Sigmoid colon (tissue), 7 donors: ENCODE measurements around the gene DNAAF5. TPM values are rescaled to one million over a fixed set of nuclear protein-coding genes. Genes with fewer than 3 reads are reported as not detected.

Experiments
- DNase-seq: peaks from one replicate; pipeline ENCODE4 v3.0.0-alpha.2; 2019
- H3K27ac ChIP-seq, 4 donors: fragments of 200-600 bp; sonication (generic); one replicate each; pipeline ENCODE4 v1.5.1; 2016 to 2019; ENCODE audit warnings: mild to moderate bottlenecking in 1 of 4
- H3K27me3 ChIP-seq, 3 donors: fragments of 200-600 bp; sonication (generic); one replicate each; pipeline ENCODE4 v1.5.1; 2019; ENCODE audit warnings: mild to moderate bottlenecking in 1 of 3
- H3K36me3 ChIP-seq, 4 donors: fragments of 200-600 bp; sonication (generic); one replicate each; pipeline ENCODE4 v1.5.1; 2016 to 2019
- H3K4me1 ChIP-seq, 4 donors: fragments of 200-600 bp; sonication (generic); one replicate each; pipeline ENCODE4 v1.5.1; 2017 to 2019
- H3K4me3 ChIP-seq, 4 donors: fragments of 200-600 bp; sonication (generic); one replicate each; pipeline ENCODE4 v1.5.1; 2017 to 2019; ENCODE audit warnings: mild to moderate bottlenecking in 2 of 4, moderate library complexity in 1 of 4
- H3K9me3 ChIP-seq, 4 donors: fragments of 200-600 bp in 3 of 4; sonication (generic) in 3 of 4; one replicate each; pipeline versions ENCODE4 v1.5.1 to v1.6.1; 2013 to 2019
- EP300 ChIP-seq, 4 donors: sonication (generic); formaldehyde crosslinking; IDR thresholded peaks; one replicate each; pipeline ENCODE4 v1.6.1; 2017; ENCODE audit warnings: antibody characterized with exemption in 4 of 4
- POLR2A ChIP-seq, 2 donors: fragments of 450-650 bp; IDR thresholded peaks; one replicate each; pipeline ENCODE4 v1.6.1; 2016; ENCODE audit warnings: antibody characterized with exemption in 2 of 2, mild to moderate bottlenecking in 2 of 2, moderate library complexity in 2 of 2
- POLR2AphosphoS5 ChIP-seq, 4 donors: sonication (generic); formaldehyde crosslinking; IDR thresholded peaks; one replicate each; pipeline ENCODE4 v1.6.1; 2017; ENCODE audit warnings: antibody characterized with exemption in 4 of 4
- WGBS, 2 donors: extraction: QIAGEN DNeasy Blood & Tissue Kit; methylation state at CpG; one replicate each; pipeline ENCODE4 v1.1.7; 2013; 5-methylcytosine and 5-hydroxymethylcytosine counted together
- intact Hi-C: fragments of 100-400 bp; cut with DNase I; formaldehyde crosslinking; loops from one replicate; pipeline ENCODE4 v1.15.1; 2023
- polyA plus RNA-seq, 3 donors: library from polyadenylated mRNA; stranded (reverse); fragments of 200-250 nt; gene quantifications; one replicate each; pipeline ENCODE4 v1.2.3, GENCODE V29; 2013
- total RNA-seq, 4 donors: library from RNA; depleted of rRNA; stranded (reverse); fragments of >200 nt; gene quantifications; one replicate each; pipeline ENCODE4 v1.1.0, GENCODE V29; 2016
- TF ChIP-seq, protein P1 (sequence below), 4 experiments: fragments of 450-650 bp in 3 of 4; fragments of 200-600 bp in 1 of 4; IDR thresholded peaks; one replicate each; pipeline ENCODE4 v1.5.1; 2016 to 2019; ENCODE audit warnings: antibody characterized with exemption in 4 of 4, mild to moderate bottlenecking in 3 of 4, moderate library complexity in 2 of 4
- donor health status: healthy with polysubstance abuse.
- donor health status: Bipolar disorder and iron deficiency.
- donor health status: healthy.

Gene DNAAF5
- total and polyA plus RNA-seq, 7 donors, result 7.8 to 25.4 (median 14.5) TPM

DNA sequence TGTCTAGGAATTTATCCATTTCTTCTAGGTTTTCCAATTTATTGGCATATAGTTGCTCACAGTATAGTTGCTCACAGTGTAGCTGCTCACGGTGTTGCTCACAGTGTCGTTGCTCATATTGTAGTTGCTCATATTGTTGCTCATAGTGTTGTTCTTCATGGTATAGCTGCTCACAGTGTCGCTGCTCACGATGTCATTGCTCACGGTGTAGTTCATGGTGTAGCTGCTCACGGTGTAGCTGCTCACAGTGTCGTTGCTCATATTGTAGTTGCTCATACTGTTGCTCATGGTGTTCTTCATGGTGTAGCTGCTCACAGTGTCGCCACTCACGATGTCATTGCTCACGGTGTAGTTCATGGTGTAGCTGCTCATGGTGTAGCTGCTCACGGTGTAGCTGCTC, 8.3 kb downstream of the DNAAF5 start:
- DNase-seq, result no peak
- no peak overlapping the region for H3K4me3 ChIP-seq
- no peaks in the 10 kb centered on the region for H3K27me3 ChIP-seq
- TF ChIP-seq EP300 (IDR thresholded peaks at IDR 0.05) (no peak), POLR2A (IDR thresholded peaks at IDR 0.05) (no peak), POLR2AphosphoS5 (IDR thresholded peaks at IDR 0.05) (no peak)
- TF ChIP-seq, protein P1, sequence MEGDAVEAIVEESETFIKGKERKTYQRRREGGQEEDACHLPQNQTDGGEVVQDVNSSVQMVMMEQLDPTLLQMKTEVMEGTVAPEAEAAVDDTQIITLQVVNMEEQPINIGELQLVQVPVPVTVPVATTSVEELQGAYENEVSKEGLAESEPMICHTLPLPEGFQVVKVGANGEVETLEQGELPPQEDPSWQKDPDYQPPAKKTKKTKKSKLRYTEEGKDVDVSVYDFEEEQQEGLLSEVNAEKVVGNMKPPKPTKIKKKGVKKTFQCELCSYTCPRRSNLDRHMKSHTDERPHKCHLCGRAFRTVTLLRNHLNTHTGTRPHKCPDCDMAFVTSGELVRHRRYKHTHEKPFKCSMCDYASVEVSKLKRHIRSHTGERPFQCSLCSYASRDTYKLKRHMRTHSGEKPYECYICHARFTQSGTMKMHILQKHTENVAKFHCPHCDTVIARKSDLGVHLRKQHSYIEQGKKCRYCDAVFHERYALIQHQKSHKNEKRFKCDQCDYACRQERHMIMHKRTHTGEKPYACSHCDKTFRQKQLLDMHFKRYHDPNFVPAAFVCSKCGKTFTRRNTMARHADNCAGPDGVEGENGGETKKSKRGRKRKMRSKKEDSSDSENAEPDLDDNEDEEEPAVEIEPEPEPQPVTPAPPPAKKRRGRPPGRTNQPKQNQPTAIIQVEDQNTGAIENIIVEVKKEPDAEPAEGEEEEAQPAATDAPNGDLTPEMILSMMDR (IDR thresholded peaks at IDR 0.05), result no peak
- no peak overlapping the region for H3K27ac ChIP-seq
- intact Hi-C loops, result no loop called here
- peaks cover 0 to 25% (median 7%) of the 10 kb centered on the region in 4 donors for H3K36me3 ChIP-seq
- WGBS, 2 donors, result 98 to 99% methylated on average over 11 of the region's 11 CpGs
- no peaks in the 10 kb centered on the region for H3K9me3 ChIP-seq
- H3K4me1 ChIP-seq, result peaks cover 0 to 7% (median 2%) of the 10 kb centered on the region in 4 donors

DNA sequence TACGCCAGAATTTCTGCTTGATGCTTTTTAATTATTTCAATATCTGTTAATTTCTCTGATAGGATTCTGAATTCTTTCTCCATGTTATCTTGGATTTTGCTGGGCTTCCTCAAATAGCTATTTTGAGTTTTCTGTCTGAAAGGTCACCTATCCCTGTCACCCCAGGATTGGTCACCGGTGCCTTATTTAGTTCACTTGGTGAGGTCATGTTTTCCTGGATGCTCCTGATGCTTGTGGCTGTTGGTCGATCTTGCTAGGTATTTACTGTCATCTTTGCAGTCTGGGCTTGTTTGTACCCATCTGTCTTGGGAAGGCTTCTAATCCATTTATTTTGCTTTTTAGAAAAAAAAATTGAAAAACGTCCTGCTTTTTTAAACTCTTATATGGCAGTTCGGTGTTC, 11.7 kb downstream of the DNAAF5 start:
- Histone ChIP-seq H3K4me3 (no peak overlapping the region), H3K4me1 (no peaks in the 10 kb centered on the region), H3K27ac (no peak overlapping the region), H3K27me3 (no peaks in the 10 kb centered on the region), H3K9me3 (no peaks in the 10 kb centered on the region), H3K36me3 (peaks cover 8 to 39% (median 21%) of the 10 kb centered on the region in 4 donors)
- TF ChIP-seq EP300 (IDR thresholded peaks at IDR 0.05) (no peak), POLR2AphosphoS5 (IDR thresholded peaks at IDR 0.05) (no peak), POLR2A (IDR thresholded peaks at IDR 0.05) (no peak)
- TF ChIP-seq, protein P1 (IDR thresholded peaks at IDR 0.05), result no peak
- intact Hi-C loops, result no loop called here
- no peak for DNase-seq
- WGBS, 2 donors, result 93 to 95% methylated on average over 5 of the region's 5 CpGs

DNA sequence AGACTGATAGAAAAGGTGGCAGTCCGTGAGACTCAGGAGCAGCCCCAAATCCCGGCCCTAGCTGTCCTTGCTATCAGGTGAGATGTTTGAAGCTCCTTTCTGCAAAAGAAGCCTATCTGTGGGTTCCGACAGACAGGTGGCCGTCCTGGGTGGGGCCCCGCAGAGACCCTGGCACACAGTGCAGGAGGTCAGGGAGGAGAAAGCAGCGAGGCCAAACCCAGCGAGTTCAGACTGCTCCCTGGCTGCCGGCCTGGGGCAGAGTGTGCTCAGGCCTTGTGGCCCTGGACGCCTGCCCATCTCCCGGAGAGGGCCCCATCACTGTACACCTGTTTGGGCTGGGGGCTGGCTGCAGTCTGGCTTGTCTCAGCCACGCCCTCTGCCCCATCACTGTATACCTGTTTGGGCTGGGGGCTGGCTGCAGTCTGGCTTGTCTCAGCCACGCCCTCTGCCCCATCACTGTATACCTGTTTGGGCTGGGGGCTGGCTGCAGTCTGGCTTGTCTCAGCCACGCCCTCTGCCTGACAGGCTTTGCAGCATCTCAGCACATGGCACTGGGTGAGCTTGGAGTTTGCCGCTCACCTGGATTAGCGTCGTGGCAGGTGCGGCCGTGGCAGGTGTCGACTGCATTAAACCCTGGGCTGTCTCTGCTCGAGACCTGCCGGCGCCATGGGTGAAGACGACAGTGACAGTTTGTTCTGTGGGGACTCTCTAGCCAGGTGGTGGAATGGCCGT, 12.4 kb downstream of the DNAAF5 start:
- no peak overlapping the region for H3K27ac ChIP-seq
- H3K4me3 ChIP-seq, result no peak overlapping the region
- TF ChIP-seq, protein P1 (IDR thresholded peaks at IDR 0.05), result no peak
- TF ChIP-seq EP300 (IDR thresholded peaks at IDR 0.05), result no peak
- no peak for TF ChIP-seq POLR2A (IDR thresholded peaks at IDR 0.05)
- no peak for TF ChIP-seq POLR2AphosphoS5 (IDR thresholded peaks at IDR 0.05)
- no peaks in the 10 kb centered on the region for H3K4me1 ChIP-seq
- peaks cover 8 to 39% (median 21%) of the 10 kb centered on the region in 4 donors for H3K36me3 ChIP-seq
- WGBS, 2 donors, result 93 to 95% methylated on average over 24 of the region's 24 CpGs
- no peaks in the 10 kb centered on the region for H3K9me3 ChIP-seq
- intact Hi-C loops, result no loop called here
- peak; percentile 39 for DNase-seq
- no peaks in the 10 kb centered on the region for H3K27me3 ChIP-seq

DNA sequence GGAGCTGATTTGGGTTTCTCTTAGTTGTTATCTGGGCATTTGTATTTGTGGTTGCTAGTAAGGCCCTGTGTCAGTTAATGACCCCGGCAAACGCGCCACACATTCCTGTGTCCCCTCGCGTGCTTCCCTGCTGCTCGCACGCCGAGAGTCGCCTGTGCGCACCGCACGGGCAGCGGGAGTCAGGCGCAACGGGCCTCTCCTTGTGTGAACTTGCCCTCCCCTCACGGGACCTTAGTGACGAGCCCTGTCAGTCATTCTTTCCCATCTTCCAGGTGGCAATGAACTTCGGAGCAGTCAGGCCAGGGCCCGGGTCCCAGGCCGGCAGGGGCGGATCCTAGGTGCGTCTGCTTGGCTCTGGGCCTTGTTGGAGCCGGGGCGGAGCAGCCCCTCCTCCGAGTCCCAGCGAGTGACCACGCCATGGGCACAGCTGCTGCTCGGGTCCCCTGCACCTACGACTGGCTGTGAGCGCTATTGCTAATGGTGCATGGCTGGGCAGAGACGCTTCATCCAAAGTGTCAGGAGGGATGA, 13.0 kb downstream of the DNAAF5 start:
- peak; percentile 22 for DNase-seq

More for the DNA sequence above, 13.0 kb downstream of the DNAAF5 start:
- no peaks in the 10 kb centered on the region for H3K9me3 ChIP-seq
- no peak overlapping the region for H3K27ac ChIP-seq
- 95 to 96% methylated on average over 31 of the region's 31 CpGs for WGBS, 2 donors
- peaks cover 8 to 33% (median 21%) of the 10 kb centered on the region in 4 donors for H3K36me3 ChIP-seq
- intact Hi-C loops, result no loop called here
- no peaks in the 10 kb centered on the region for H3K4me1 ChIP-seq
- H3K27me3 ChIP-seq, result no peaks in the 10 kb centered on the region
- TF ChIP-seq, protein P1 (IDR thresholded peaks at IDR 0.05), result no peak
- TF ChIP-seq POLR2AphosphoS5 (IDR thresholded peaks at IDR 0.05) (no peak), POLR2A (IDR thresholded peaks at IDR 0.05) (no peak), EP300 (IDR thresholded peaks at IDR 0.05) (no peak)
- no peak overlapping the region for H3K4me3 ChIP-seq
